Testis (tissue), 2 donors: ENCODE measurements around the gene SELP.

Experiments used
- POLR2A ChIP-seq: fragments of 450-650 bp; IDR thresholded peaks from one replicate; pipeline ENCODE4 v1.6.1; 2017; ENCODE audit warnings: antibody characterized with exemption, mild to moderate bottlenecking, moderate library complexity
- TF ChIP-seq, protein P1 (sequence below), 3 experiments: fragments of 450-650 bp in 2 of 3; fragments of 200-600 bp in 1 of 3; sonication (generic) in 1 of 3; IDR thresholded peaks; one replicate each; pipeline ENCODE4 v1.5.1; 2016 to 2019; ENCODE audit warnings: antibody characterized with exemption in 3 of 3, mild to moderate bottlenecking in 2 of 3, moderate library complexity in 1 of 3

DNA sequence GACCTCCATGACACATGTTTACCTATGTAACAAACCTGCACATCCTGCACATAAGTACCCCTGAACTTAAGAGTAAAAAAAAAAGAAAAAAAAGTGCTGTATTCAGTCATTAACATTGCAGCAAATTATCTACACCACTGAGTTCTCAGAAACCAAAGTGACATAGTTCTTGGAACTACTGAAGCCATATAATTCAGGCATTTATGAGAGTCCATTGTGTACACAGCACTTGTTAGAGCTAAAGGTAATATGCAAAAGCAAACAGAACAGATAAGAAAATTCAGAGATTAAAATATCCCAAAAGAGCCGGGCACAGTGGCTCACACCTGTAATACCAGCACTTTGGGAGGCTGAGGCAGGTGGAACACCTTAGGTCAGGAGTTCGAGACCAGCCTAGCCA is 81.6 kb downstream of the SELP start:
- TF ChIP-seq, protein P1, sequence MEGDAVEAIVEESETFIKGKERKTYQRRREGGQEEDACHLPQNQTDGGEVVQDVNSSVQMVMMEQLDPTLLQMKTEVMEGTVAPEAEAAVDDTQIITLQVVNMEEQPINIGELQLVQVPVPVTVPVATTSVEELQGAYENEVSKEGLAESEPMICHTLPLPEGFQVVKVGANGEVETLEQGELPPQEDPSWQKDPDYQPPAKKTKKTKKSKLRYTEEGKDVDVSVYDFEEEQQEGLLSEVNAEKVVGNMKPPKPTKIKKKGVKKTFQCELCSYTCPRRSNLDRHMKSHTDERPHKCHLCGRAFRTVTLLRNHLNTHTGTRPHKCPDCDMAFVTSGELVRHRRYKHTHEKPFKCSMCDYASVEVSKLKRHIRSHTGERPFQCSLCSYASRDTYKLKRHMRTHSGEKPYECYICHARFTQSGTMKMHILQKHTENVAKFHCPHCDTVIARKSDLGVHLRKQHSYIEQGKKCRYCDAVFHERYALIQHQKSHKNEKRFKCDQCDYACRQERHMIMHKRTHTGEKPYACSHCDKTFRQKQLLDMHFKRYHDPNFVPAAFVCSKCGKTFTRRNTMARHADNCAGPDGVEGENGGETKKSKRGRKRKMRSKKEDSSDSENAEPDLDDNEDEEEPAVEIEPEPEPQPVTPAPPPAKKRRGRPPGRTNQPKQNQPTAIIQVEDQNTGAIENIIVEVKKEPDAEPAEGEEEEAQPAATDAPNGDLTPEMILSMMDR (IDR thresholded peaks at IDR 0.05): no peak
- TF ChIP-seq POLR2A: no peak
